SK-N-MC (cell line): Measurements from ENCODE around the gene CEP72.

ENCODE experiments used
- EZH2 ChIP-seq: fragments of 200-600 bp; sonication (generic); IDR thresholded peaks from one replicate; pipeline ENCODE4 v1.6.1; 2017; ENCODE audit warnings: antibody characterized with exemption
- FOXP2 ChIP-seq: optimal IDR thresholded peaks from 2 replicates; pipeline ENCODE3; 2011; ENCODE audit warnings: mild to moderate bottlenecking, moderate library complexity; ENCODE audit not compliant: insufficient read depth; ENCODE audit errors: extremely low read length, control extremely low read depth
- POLR2AphosphoS5 ChIP-seq: IDR thresholded peaks from 2 replicates; pipeline ENCODE4 v1.6.1; 2012; ENCODE audit warnings: mild to moderate bottlenecking, low read depth, low read length, borderline replicate concordance

- TF ChIP-seq POLR2AphosphoS5, result no peak
- TF ChIP-seq EZH2, result no peak
- TF ChIP-seq FOXP2, result no peak
Observed at GRCh38 chr5:645421-645820, 33.3 kb downstream of the CEP72 start.
